OCI-LY1 (cell line): ENCODE measurements around the gene FZD7.

Experiments
- H2AFZ ChIP-seq: fragments of 200-600 bp; sonication (generic), shearing (Covaris generic); 2 replicates; pipeline ENCODE4 v1.6.0; 2014; ENCODE audit warnings: antibody characterized with exemption, mild to moderate bottlenecking, low read length
- H3F3A ChIP-seq: fragments of 200-600 bp; sonication (generic), shearing (Covaris generic); 2 replicates; pipeline ENCODE4 v1.6.0; 2014; ENCODE audit warnings: mild to moderate bottlenecking, antibody characterized with exemption, low read length, moderate library complexity; ENCODE audit not compliant: insufficient read depth
- H3K27ac ChIP-seq: fragments of 200-600 bp; sonication (generic); 2 replicates; pipeline ENCODE4 v1.5.1; 2014; ENCODE audit warnings: low read length, mixed run types, mild to moderate bottlenecking, low read depth; ENCODE audit not compliant: poor library complexity, severe bottlenecking
- H3K27me3 ChIP-seq: fragments of 200-600 bp; sonication (generic); 2 replicates; pipeline ENCODE4 v1.6.0; 2014; ENCODE audit warnings: antibody characterized with exemption, mild to moderate bottlenecking, low read length, moderate library complexity; ENCODE audit not compliant: insufficient read depth
- H3K36me3 ChIP-seq: fragments of 200-600 bp; sonication (generic); 2 replicates; pipeline ENCODE4 v1.6.1; 2014; ENCODE audit warnings: mild to moderate bottlenecking, antibody characterized with exemption, low read length, moderate library complexity, mixed read lengths; ENCODE audit not compliant: insufficient read depth
- H3K4me1 ChIP-seq: fragments of 200-600 bp; sonication (generic); 2 replicates; pipeline ENCODE4 v1.5.1; 2014; ENCODE audit warnings: mild to moderate bottlenecking, low read length, moderate library complexity; ENCODE audit not compliant: insufficient read depth, severe bottlenecking
- H3K4me2 ChIP-seq: fragments of 200-600 bp; sonication (generic), shearing (Covaris generic); 2 replicates; pipeline ENCODE4 v1.6.1; 2014; ENCODE audit warnings: low read length
- H3K4me3 ChIP-seq: fragments of 200-600 bp; sonication (generic); 2 replicates; pipeline ENCODE4 v1.5.1; 2014; ENCODE audit warnings: low read length, low read depth, mild to moderate bottlenecking, mixed read lengths; ENCODE audit not compliant: poor library complexity, severe bottlenecking
- H3K79me2 ChIP-seq: fragments of 200-600 bp; shearing (Covaris generic); 2 replicates; pipeline ENCODE4 v1.6.1; 2016; ENCODE audit warnings: mixed run types, low read length, mixed read lengths; ENCODE audit not compliant: insufficient read depth
- H3K9ac ChIP-seq: fragments of 200-600 bp; sonication (generic), shearing (Covaris generic); 2 replicates; pipeline ENCODE4 v1.6.1; 2014; ENCODE audit warnings: mild to moderate bottlenecking, low read length, mixed read lengths
- H3K9me2 ChIP-seq: fragments of 200-600 bp; sonication (generic), shearing (Covaris generic); 2 replicates; pipeline ENCODE4 v1.6.1; 2014; ENCODE audit warnings: low read depth, mild to moderate bottlenecking, low read length, mixed read lengths
- H3K9me3 ChIP-seq: fragments of 200-600 bp; shearing (Covaris generic); 2 replicates; pipeline ENCODE4 v1.6.1; 2014; ENCODE audit warnings: low read length, mixed read lengths
- H4K20me1 ChIP-seq: fragments of 200-600 bp; sonication (generic), shearing (Covaris generic); 2 replicates; pipeline ENCODE4 v1.6.0; 2016; ENCODE audit warnings: mild to moderate bottlenecking, low read length; ENCODE audit not compliant: insufficient read depth
- EZH2 ChIP-seq: fragments of 200-600 bp; sonication (generic), shearing (Covaris generic); IDR thresholded peaks from 2 replicates; pipeline ENCODE4 v1.8.0; 2017; ENCODE audit warnings: borderline replicate concordance, mixed run types, mild to moderate bottlenecking, antibody characterized with exemption, low read length, moderate library complexity, mixed read lengths
- TF ChIP-seq, protein P1 (sequence below): fragments of 200-600 bp; sonication (generic), shearing (Covaris generic); IDR thresholded peaks from 2 replicates; pipeline ENCODE4 v1.5.1; 2017; ENCODE audit warnings: mild to moderate bottlenecking, antibody characterized with exemption, low read length, moderate library complexity, mixed read lengths

The FZD7 gene

DNA sequence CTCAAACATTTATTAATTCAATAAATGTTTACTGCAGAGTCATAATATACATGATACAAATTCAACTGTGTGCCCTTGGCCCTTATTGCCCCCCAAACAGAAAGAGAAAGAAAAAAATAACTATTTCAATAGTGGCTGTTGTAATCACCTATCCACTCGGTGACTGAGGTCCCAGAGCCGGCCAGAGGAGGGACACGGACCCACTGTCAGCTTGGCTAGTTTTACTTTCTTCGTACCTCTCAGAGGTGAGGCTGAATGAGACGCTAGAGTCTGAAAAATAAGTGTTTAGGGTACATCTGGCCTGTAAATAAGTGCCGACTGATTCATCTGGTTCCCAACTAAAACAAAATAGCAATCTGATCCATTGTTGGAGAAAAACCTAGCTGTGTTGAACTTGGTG, 31.3 kb upstream of the FZD7 start:
- H3K9me2 ChIP-seq, result no peaks in the 10 kb centered on the region
- no peak for TF ChIP-seq EZH2
- TF ChIP-seq, protein P1, sequence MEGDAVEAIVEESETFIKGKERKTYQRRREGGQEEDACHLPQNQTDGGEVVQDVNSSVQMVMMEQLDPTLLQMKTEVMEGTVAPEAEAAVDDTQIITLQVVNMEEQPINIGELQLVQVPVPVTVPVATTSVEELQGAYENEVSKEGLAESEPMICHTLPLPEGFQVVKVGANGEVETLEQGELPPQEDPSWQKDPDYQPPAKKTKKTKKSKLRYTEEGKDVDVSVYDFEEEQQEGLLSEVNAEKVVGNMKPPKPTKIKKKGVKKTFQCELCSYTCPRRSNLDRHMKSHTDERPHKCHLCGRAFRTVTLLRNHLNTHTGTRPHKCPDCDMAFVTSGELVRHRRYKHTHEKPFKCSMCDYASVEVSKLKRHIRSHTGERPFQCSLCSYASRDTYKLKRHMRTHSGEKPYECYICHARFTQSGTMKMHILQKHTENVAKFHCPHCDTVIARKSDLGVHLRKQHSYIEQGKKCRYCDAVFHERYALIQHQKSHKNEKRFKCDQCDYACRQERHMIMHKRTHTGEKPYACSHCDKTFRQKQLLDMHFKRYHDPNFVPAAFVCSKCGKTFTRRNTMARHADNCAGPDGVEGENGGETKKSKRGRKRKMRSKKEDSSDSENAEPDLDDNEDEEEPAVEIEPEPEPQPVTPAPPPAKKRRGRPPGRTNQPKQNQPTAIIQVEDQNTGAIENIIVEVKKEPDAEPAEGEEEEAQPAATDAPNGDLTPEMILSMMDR, result no peak
- H3K36me3 ChIP-seq, result no peaks in the 10 kb centered on the region
- H3F3A ChIP-seq, result no peaks in the 10 kb centered on the region
- no peak overlapping the region for H3K4me2 ChIP-seq
- no peaks in the 10 kb centered on the region for H3K9me3 ChIP-seq
- H3K79me2 ChIP-seq, result no peaks in the 10 kb centered on the region
- no peak overlapping the region for H2AFZ ChIP-seq
- H3K4me3 ChIP-seq, result no peak overlapping the region
- H3K4me1 ChIP-seq, result peaks cover 4% of the 10 kb centered on the region
- no peak overlapping the region for H3K9ac ChIP-seq
- no peaks in the 10 kb centered on the region for H4K20me1 ChIP-seq
- H3K27ac ChIP-seq, result no peak overlapping the region
- H3K27me3 ChIP-seq, result no peaks in the 10 kb centered on the region

- Histone ChIP-seq H4K20me1 (no peaks in the 10 kb centered on the region), H3K4me2 (no peak overlapping the region), H3K9ac (no peak overlapping the region), H3F3A (no peaks in the 10 kb centered on the region), H3K4me3 (no peak overlapping the region), H3K9me2 (no peaks in the 10 kb centered on the region), H3K9me3 (no peaks in the 10 kb centered on the region), H3K79me2 (no peaks in the 10 kb centered on the region), H3K36me3 (no peaks in the 10 kb centered on the region), H3K27ac (no peak overlapping the region), H3K4me1 (peaks cover 4% of the 10 kb centered on the region), H2AFZ (no peak overlapping the region), H3K27me3 (no peaks in the 10 kb centered on the region)
- TF ChIP-seq, protein P1, result no peak
- no peak for TF ChIP-seq EZH2
Observed at GRCh38 chr2:202005272-202005887, 28.3 kb upstream of the FZD7 start.

DNA sequence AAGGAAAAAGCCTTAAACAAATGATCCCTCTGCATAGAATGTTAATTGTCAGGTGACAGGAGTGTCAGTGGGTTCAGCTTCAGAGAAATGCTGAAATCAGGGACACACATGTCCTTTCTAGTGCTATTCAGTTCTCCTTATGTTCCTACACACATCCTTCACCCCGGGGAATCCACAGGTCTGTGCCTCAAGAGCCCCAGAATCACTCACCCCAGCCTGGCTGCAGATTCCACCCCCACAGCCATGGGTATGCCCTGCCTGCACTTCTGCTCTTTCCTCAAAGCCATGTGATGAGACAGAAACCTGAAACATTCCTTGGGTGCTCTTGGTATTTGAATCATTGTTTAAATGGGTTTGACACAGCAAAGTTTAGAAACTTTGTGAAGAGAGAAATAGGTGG, 27.4 kb upstream of the FZD7 start:
- Histone ChIP-seq H3K79me2 (no peaks in the 10 kb centered on the region), H2AFZ (no peak overlapping the region), H3K9ac (no peak overlapping the region), H3K36me3 (no peaks in the 10 kb centered on the region), H4K20me1 (no peaks in the 10 kb centered on the region), H3K9me2 (no peaks in the 10 kb centered on the region), H3K27me3 (no peaks in the 10 kb centered on the region), H3K27ac (no peak overlapping the region), H3F3A (no peaks in the 10 kb centered on the region), H3K4me1 (peaks cover 4% of the 10 kb centered on the region), H3K9me3 (no peaks in the 10 kb centered on the region), H3K4me3 (no peak overlapping the region), H3K4me2 (no peak overlapping the region)
- TF ChIP-seq EZH2, result no peak
- TF ChIP-seq, protein P1, result no peak
